ENCODE results near the gene NRXN3.

The NRXN3 gene

GRCh38 chr14:78788467-78789360 is 618.5 kb downstream of the NRXN3 start:
- TF ChIP-seq, protein P1, sequence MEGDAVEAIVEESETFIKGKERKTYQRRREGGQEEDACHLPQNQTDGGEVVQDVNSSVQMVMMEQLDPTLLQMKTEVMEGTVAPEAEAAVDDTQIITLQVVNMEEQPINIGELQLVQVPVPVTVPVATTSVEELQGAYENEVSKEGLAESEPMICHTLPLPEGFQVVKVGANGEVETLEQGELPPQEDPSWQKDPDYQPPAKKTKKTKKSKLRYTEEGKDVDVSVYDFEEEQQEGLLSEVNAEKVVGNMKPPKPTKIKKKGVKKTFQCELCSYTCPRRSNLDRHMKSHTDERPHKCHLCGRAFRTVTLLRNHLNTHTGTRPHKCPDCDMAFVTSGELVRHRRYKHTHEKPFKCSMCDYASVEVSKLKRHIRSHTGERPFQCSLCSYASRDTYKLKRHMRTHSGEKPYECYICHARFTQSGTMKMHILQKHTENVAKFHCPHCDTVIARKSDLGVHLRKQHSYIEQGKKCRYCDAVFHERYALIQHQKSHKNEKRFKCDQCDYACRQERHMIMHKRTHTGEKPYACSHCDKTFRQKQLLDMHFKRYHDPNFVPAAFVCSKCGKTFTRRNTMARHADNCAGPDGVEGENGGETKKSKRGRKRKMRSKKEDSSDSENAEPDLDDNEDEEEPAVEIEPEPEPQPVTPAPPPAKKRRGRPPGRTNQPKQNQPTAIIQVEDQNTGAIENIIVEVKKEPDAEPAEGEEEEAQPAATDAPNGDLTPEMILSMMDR (IDR thresholded peaks at IDR 0.05; ENCODE audit: borderline replicate concordance, control extremely low read depth, extremely low read depth, insufficient read depth, missing control alignments): no peak
- DNase-seq (ENCODE audit: low spot score): no peak
- in situ Hi-C loops (cut with MboI; ENCODE audit: low sequenced_read_pairs, unreplicated experiment): no loop called here

DNA sequence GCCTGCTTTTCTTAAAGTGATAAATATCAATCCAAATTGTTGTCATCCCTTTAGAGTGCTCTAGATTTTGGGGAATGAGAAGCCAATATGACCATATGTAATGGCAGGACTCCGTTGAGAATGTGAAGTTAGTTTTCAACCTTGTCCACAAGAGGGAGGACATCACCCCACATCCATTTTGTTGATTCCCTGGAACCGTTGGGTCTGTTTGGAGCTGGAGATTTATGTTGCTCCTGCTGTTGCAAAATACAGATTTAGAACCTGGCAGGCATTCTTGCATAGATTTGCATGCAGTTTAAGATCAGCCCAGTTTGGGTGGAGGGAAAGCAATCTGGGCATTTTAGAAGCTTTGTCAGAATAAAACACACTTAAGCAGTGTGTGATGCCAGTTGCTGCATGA is 620.1 kb downstream of the NRXN3 start:
- in situ Hi-C loops (cut with MboI; ENCODE audit: low sequenced_read_pairs, unreplicated experiment): no loop called here
- no peak for DNase-seq (ENCODE audit: low spot score)
- TF ChIP-seq, protein P1 (IDR thresholded peaks at IDR 0.05; ENCODE audit: borderline replicate concordance, control extremely low read depth, extremely low read depth, insufficient read depth, missing control alignments): no peak

- TF ChIP-seq, protein P1 (IDR thresholded peaks at IDR 0.05; ENCODE audit: borderline replicate concordance, control extremely low read depth, extremely low read depth, insufficient read depth, missing control alignments): no peak
- in situ Hi-C loops (cut with MboI; ENCODE audit: low sequenced_read_pairs, unreplicated experiment): no loop called here
- no peak for DNase-seq (ENCODE audit: low spot score)
Observed at GRCh38 chr14:78798757-78799156, 628.6 kb downstream of the NRXN3 start.

DNA sequence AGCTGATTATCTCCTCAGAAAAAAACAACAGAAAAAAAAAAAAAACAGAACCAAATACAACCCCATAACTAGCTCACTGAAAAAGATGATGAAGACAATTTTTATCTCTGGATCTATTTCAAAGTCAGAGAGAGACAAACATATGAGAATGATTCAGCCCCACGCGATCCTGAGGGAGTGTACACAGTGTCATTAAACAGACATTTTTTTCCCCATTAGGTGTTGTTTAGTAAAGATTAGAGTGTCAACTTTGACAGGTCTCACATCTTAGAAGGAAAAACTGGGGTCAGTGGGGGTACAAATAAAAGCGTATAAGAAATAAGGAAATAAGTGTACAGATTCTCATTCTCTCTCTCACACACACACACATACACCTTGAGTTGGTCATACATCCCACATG is 635.4 kb downstream of the NRXN3 start:
- TF ChIP-seq, protein P1 (IDR thresholded peaks at IDR 0.05; ENCODE audit: borderline replicate concordance, control extremely low read depth, extremely low read depth, insufficient read depth, missing control alignments): no peak
- in situ Hi-C loops (cut with MboI; ENCODE audit: low sequenced_read_pairs, unreplicated experiment): no loop called here
- DNase-seq (ENCODE audit: low spot score): no peak

DNA sequence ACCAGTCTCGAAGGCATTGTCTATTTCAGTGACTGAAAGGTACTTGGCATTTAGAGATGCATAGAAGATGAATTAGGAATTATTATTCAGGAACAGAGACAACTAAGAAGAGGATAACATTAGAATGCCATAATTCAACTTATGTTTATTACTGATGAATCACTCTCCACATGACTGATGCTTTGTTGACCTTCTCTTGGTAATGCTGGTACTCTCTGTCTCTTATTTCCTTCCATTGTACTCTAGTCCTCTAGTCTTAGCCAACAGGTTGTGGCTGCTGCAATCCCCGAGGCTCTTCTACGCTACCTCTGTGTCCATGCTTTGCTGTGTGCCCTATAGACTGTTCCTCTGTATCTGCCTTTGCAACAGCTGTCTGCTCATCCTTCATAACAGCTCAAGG is 652.9 kb downstream of the NRXN3 start:
- in situ Hi-C loops (cut with MboI; ENCODE audit: low sequenced_read_pairs, unreplicated experiment): no loop called here
- TF ChIP-seq, protein P1 (IDR thresholded peaks at IDR 0.05; ENCODE audit: borderline replicate concordance, control extremely low read depth, extremely low read depth, insufficient read depth, missing control alignments): no peak
- DNase-seq (ENCODE audit: low spot score): no peak

DNA sequence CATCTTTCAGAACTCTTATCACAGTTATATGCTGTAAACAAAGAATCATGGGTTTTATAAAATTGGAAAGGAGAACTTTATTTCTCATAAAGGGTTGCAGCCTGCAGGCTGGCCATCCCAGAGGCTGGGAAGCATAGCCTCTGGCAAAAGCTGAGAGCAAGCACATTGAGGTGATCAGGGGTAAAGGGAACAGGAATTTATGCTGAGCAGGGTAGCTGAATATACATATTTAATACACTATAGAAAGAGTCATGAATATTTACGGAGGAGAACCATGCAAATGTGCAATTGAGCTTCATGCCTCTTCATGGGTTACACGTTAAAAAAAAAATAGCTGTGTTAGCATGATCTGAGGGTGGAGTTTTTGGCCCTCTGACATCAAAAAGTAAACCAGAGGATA is 653.3 kb downstream of the NRXN3 start:
- DNase-seq (ENCODE audit: low spot score): no peak
- in situ Hi-C loops (cut with MboI; ENCODE audit: low sequenced_read_pairs, unreplicated experiment): no loop called here
- TF ChIP-seq, protein P1 (IDR thresholded peaks at IDR 0.05; ENCODE audit: borderline replicate concordance, control extremely low read depth, extremely low read depth, insufficient read depth, missing control alignments): no peak
